Heart left ventricle (tissue), 16 donors: Measurements from ENCODE around the gene PPP1R11. TPM values are rescaled to one million over a fixed set of nuclear protein-coding genes. Genes with fewer than 3 reads are reported as not detected.

Source experiments
- ATAC-seq, 4 donors: fragments of 200-7000 bp; cut with Tn5 transposase; one replicate each; pipeline ENCODE4 v1.9.1; 2020 to 2022; ENCODE audit warnings: moderate library complexity in 4 of 4, mild to moderate bottlenecking in 3 of 4, moderate number of reproducible peaks in 1 of 4
- DNase-seq, 5 donors: peaks; one replicate each; pipeline ENCODE4 v3.0.0-alpha.2; 2020
- H3K27ac ChIP-seq, 12 donors: fragments of 200-600 bp; sonication (generic) in 4 of 12; one replicate each; pipeline versions ENCODE4 v1.5.0 to v1.8.0; 2016 to 2022; ENCODE audit warnings: mild to moderate bottlenecking in 2 of 12
- H3K27me3 ChIP-seq, 9 donors: fragments of 200-600 bp; sonication (generic) in 2 of 9; one replicate each; pipeline versions ENCODE4 v1.5.1 to v1.8.0; 2016 to 2022; ENCODE audit warnings: mild to moderate bottlenecking in 3 of 9
- H3K36me3 ChIP-seq, 9 donors: fragments of 200-600 bp; sonication (generic) in 2 of 9; one replicate each; pipeline versions ENCODE4 v1.5.0 to v1.8.0; 2018 to 2022; ENCODE audit warnings: mild to moderate bottlenecking in 2 of 9
- H3K4me1 ChIP-seq, 12 donors: fragments of 200-600 bp; sonication (generic) in 4 of 12; one replicate each; pipeline versions ENCODE4 v1.5.0 to v1.8.0; 2016 to 2022; ENCODE audit warnings: mild to moderate bottlenecking in 3 of 12
- H3K4me3 ChIP-seq, 12 donors: fragments of 200-600 bp; sonication (generic) in 4 of 12; one replicate each; pipeline versions ENCODE4 v1.5.0 to v1.8.0; 2017 to 2022; ENCODE audit warnings: mild to moderate bottlenecking in 9 of 12, moderate library complexity in 4 of 12
- H3K9me3 ChIP-seq, 12 donors: fragments of 200-600 bp; sonication (generic) in 4 of 12; one replicate each; pipeline versions ENCODE4 v1.5.0 to v1.8.0; 2016 to 2022; ENCODE audit warnings: mild to moderate bottlenecking in 1 of 12
- CTCF ChIP-seq, 12 donors: fragments of 200-600 bp; sonication (generic) in 4 of 12; IDR thresholded peaks; one replicate each; pipeline versions ENCODE4 v1.5.0 to v1.8.0; 2018 to 2022; ENCODE audit warnings: antibody characterized with exemption in 12 of 12, mild to moderate bottlenecking in 5 of 12
- POLR2A ChIP-seq, 2 donors: fragments of 450-650 bp; IDR thresholded peaks; one replicate each; pipeline ENCODE4 v1.6.1; 2017; ENCODE audit warnings: antibody characterized with exemption in 2 of 2, mild to moderate bottlenecking in 2 of 2, moderate library complexity in 2 of 2
- WGBS, 4 donors: extraction: QIAGEN DNeasy Blood & Tissue Kit in 2 of 4; methylation state at CpG; one replicate each; pipeline versions ENCODE4 v1.1.5 to v1.1.7; 2013 to 2018; 5-methylcytosine and 5-hydroxymethylcytosine counted together
- intact Hi-C, 10 donors: fragments of 100-400 bp; cut with DNase I; formaldehyde crosslinking; loops; one replicate each; pipeline versions ENCODE4 v1.11.1 to v1.14.2; 2022
- polyA plus RNA-seq, 2 donors: library from polyadenylated mRNA; stranded (reverse); fragments of 200-250 nt; gene quantifications; one replicate each; pipeline ENCODE4 v1.2.3, GENCODE V29; 2013
- total RNA-seq, 9 donors: library from RNA; depleted of rRNA in 2 of 9; stranded (reverse); fragments of >200 nt in 2 of 9; fragmentation: NEBNext Ultra II Directional in 3 of 9; extraction: Animal tissue kit (Norgen Biotek cat#: 25700) in 3 of 9; gene quantifications; one replicate each; pipeline versions ENCODE4 v1.1.0 to v1.2.4, GENCODE V29; 2016 to 2023
- donor health status: ischemic (EF 13 %, LVEDD 7.1; RV severe dilation, severe dysfunction).
- donor health status: healthy with polysubstance abuse.
- donor health status: DM: no; HTN: yes; CAD: no.
- donor health status: DM: no; HTN: no; CAD: no.
- donor health status: ischemic (EF 25% LVEDD 6.9; RV normal size, moderate dysfunction).
- donor health status: ischemic (EF 25% LVEDD 5.7; RV mildly dilated, moderate dysfunction).
- donor health status: healthy.
- donor health status: DM: yes; HTN: yes; CAD: no.
- donor health status: ischemic (EF 35%, LVEDD 5.7; RV mildly dilated, moderate dysfunction).
- donor health status: nonischemic (EF 11% LVEDD 7.7; RV severe dilation, severe dysfunction).
- donor health status: DM: yes; HTN: yes; CAD: no.
- donor health status: PGD.
- donor health status: ischemic (EF 29% LVEDD 5.4; RV normal size, mild dysfunction).
- donor health status: nonischemic (EF 23%, LVEDD 6.1; RV moderate dilation, normal function).

The PPP1R11 gene
- total and polyA plus RNA-seq, 11 donors, result 38.7 to 90.3 (median 44.9) TPM

GRCh38 chr6:30067460-30068139, 602 bp downstream of the PPP1R11 start:
- Histone ChIP-seq H3K4me1 (peaks cover 0 to 40% (median 25%) of the 10 kb centered on the region in 12 donors), H3K27me3 (peaks cover 0 to 21% (median 15%) of the 10 kb centered on the region in 9 donors), H3K9me3 (no peaks in the 10 kb centered on the region), H3K27ac (peak overlapping the region; percentile 68 to 95 (median 91)), H3K4me3 (peak overlapping the region; percentile 51 to 86 (median 74)), H3K36me3 (peaks cover 0 to 35% (median 24%) of the 10 kb centered on the region in 9 donors)
- WGBS, 4 donors, result 13 to 17% (median 14%) methylated on average over 8 of the region's 8 CpGs
- TF ChIP-seq CTCF (IDR thresholded peaks at IDR 0.05) (no peak), POLR2A (IDR thresholded peaks at IDR 0.05) (no peak)
- no peak for DNase-seq
- intact Hi-C loops, result loop anchor here in 7 of 10 donors (2.0 to 10.0 kb wide), 4 partner anchors 33 to 257 kb away; partner anchors contain the start of gene TRIM39 (in 1 of the 7)
- no peak for ATAC-seq

GRCh38 chr6:30071081-30071818, 4.3 kb downstream of the PPP1R11 start:
- peaks cover 17 to 58% (median 46%) of the 10 kb centered on the region in 9 donors for H3K27me3 ChIP-seq
- no peaks in the 10 kb centered on the region for H3K9me3 ChIP-seq
- peak overlapping the region in 9 of 12 donors; percentile 6 to 46 (median 34) for H3K4me3 ChIP-seq
- intact Hi-C loops, result no loop called here
- ATAC-seq (peak in 1 of 4 donors; percentile 3), DNase-seq (peak; percentile 38 to 77 (median 45))
- TF ChIP-seq POLR2A (IDR thresholded peaks at IDR 0.05) (no peak), CTCF (IDR thresholded peaks at IDR 0.05) (peak in 4 of 12 donors; percentile 11 to 36 (median 22))
- peaks cover 0 to 45% (median 30%) of the 10 kb centered on the region in 12 donors for H3K4me1 ChIP-seq
- H3K27ac ChIP-seq, result no peak overlapping the region
- H3K36me3 ChIP-seq, result peaks cover 0 to 23% (median 11%) of the 10 kb centered on the region in 9 donors
- WGBS, 4 donors, result 13 to 24% (median 19%) methylated on average over 56 to 68 of the region's 68 CpGs

GRCh38 chr6:30071858-30072257, 4.9 kb downstream of the PPP1R11 start:
- WGBS, 4 donors, result 45 to 58% (median 46%) methylated on average over 3 of the region's 3 CpGs
- H3K36me3 ChIP-seq, result peaks cover 0 to 23% (median 11%) of the 10 kb centered on the region in 9 donors
- intact Hi-C loops, result no loop called here

More at GRCh38 chr6:30071858-30072257, 4.9 kb downstream of the PPP1R11 start:
- DNase-seq, result no peak
- Histone ChIP-seq H3K4me1 (peaks cover 0 to 42% (median 30%) of the 10 kb centered on the region in 12 donors), H3K27ac (no peak overlapping the region), H3K4me3 (peak overlapping the region in 3 of 12 donors; percentile 34 to 41 (median 38)), H3K27me3 (peaks cover 17 to 61% (median 46%) of the 10 kb centered on the region in 9 donors), H3K9me3 (no peaks in the 10 kb centered on the region)
- no peak for ATAC-seq
- TF ChIP-seq POLR2A (IDR thresholded peaks at IDR 0.05) (no peak), CTCF (IDR thresholded peaks at IDR 0.05) (no peak)
